Osteocyte (in vitro differentiated cells): Measurements from ENCODE around the gene CAMK2D. TPM values are rescaled to one million over a fixed set of nuclear protein-coding genes. Genes with fewer than 3 reads are reported as not detected.
A peak's percentile ranks its signal among the peaks of the same experiment; 100 is the strongest.
"Not testable (repeated sequence)": the region's sequence is repeated elsewhere in the genome, so short reads cannot be mapped to it uniquely, and the experiment has no call there.

Experiments used
- DNase-seq: peaks from one replicate; pipeline ENCODE4 v3.0.0; 2021; ENCODE audit warnings: mixed read lengths; ENCODE audit not compliant: unreplicated experiment; ENCODE audit errors: extremely low spot score
- H3K27ac Mint-ChIP-seq: one replicate; pipeline ENCODE4 v1.8.0; 2021; ENCODE audit warnings: mild to moderate bottlenecking, mixed read lengths; ENCODE audit not compliant: unreplicated experiment
- H3K27me3 Mint-ChIP-seq: one replicate; pipeline ENCODE4 v1.8.0; 2021; ENCODE audit warnings: mixed read lengths; ENCODE audit not compliant: unreplicated experiment
- H3K36me3 Mint-ChIP-seq: one replicate; pipeline ENCODE4 v1.8.0; 2021; ENCODE audit warnings: mixed read lengths; ENCODE audit not compliant: unreplicated experiment
- H3K4me1 Mint-ChIP-seq: one replicate; pipeline ENCODE4 v1.8.0; 2021; ENCODE audit warnings: mixed read lengths; ENCODE audit not compliant: unreplicated experiment
- H3K4me3 Mint-ChIP-seq: one replicate; pipeline ENCODE4 v1.8.0; 2021; ENCODE audit warnings: mild to moderate bottlenecking, moderate library complexity, mixed read lengths; ENCODE audit not compliant: unreplicated experiment
- H3K9me3 Mint-ChIP-seq: one replicate; pipeline ENCODE4 v1.8.0; 2021; ENCODE audit warnings: mixed read lengths; ENCODE audit not compliant: unreplicated experiment
- CTCF ChIP-seq: fragments of 200-600 bp; sonication (generic); IDR thresholded peaks from 2 replicates; pipeline ENCODE4 v1.5.0; 2021; ENCODE audit warnings: antibody characterized with exemption, mild to moderate bottlenecking, moderate library complexity
- long read RNA-seq: library from polyadenylated mRNA; unstranded; transcript quantifications from one replicate; pipeline ENCODE4 v2.0.0, GENCODE V29; 2021
- total RNA-seq: library from RNA; stranded (reverse); gene quantifications from 2 replicates; pipeline ENCODE4 v1.2.1, GENCODE V29; 2021

The CAMK2D gene
- total RNA-seq: 84.3 and 86.6 TPM in 2 replicates
- long read RNA-seq, full-length matches to known transcripts: 111 of 251 reads
- long read RNA-seq, partial matches to known transcripts: 69 of 251 reads
- long read RNA-seq, other reads (novel, unspliced or antisense): 71 of 251 reads

GRCh38 chr4:113761620-113762185, at the start of gene CAMK2D:
Gene CAMK2D, minus strand, starts transcription at chr4:113761738. Its CDS starts 670 bp downstream, at chr4:113761068.
- Mint-ChIP-seq H3K9me3 (no peaks in the 10 kb centered on the region), H3K4me1 (peaks cover 32% of the 10 kb centered on the region), H3K4me3 (peak within 1 kb of the TSS; percentile 95), H3K27me3 (no peaks in the 10 kb centered on the region), H3K27ac (peak within 1 kb of the TSS; percentile 99), H3K36me3 (peaks cover 2% of the 10 kb centered on the region)
- peak; percentile 94 for DNase-seq
- peak; percentile 77 for TF ChIP-seq CTCF

DNA sequence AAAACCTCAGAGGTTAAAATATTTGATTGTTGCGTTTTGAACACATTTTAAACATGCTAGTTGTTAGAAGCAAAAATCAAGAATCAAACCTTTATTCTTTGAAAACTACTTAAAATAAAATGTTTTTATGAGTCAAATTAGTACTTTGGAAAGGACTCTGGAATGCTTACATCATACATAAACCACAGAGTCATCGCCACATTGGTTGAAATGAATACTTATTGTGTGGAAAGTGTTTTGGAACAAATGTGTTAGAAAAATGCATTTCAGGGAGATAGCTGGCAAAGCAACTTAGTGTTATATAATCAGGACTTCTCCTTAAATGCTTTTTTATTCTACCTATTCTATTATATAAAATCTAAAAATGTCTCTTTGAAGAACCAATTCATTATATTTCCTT, 49.4 kb upstream of the CAMK2D start:
- Mint-ChIP-seq H3K4me3 (no peak overlapping the region), H3K27me3 (peaks cover 3% of the 10 kb centered on the region), H3K36me3 (no peaks in the 10 kb centered on the region), H3K4me1 (no peaks in the 10 kb centered on the region), H3K27ac (no peak overlapping the region), H3K9me3 (no peaks in the 10 kb centered on the region)
- DNase-seq: no peak
- TF ChIP-seq CTCF: no peak

DNA sequence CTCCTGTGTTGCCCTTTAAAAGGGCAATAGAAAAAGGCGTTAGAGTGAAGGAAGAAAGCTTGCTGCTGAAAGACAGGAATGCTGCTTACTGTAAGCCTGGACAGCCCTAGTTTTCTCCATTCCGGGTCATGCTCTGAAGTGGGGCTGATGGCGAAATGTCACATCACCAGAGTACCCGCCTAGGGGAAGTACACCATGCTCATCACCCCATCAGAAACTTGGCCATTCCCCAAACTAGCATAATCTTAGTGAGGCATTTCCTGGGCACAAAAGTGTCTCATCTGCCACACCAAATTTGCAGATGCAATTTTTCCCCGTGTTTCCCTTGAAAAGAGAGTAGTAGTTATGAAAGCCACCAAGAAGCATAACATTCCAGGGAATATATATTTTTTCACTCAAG, 47.8 kb upstream of the CAMK2D start:
- no peaks in the 10 kb centered on the region for H3K36me3 Mint-ChIP-seq
- no peak overlapping the region for H3K27ac Mint-ChIP-seq
- H3K4me1 Mint-ChIP-seq: no peaks in the 10 kb centered on the region
- no peaks in the 10 kb centered on the region for H3K9me3 Mint-ChIP-seq
- H3K4me3 Mint-ChIP-seq: no peak overlapping the region
- DNase-seq: no peak
- no peak for TF ChIP-seq CTCF
- H3K27me3 Mint-ChIP-seq: peaks cover 3% of the 10 kb centered on the region

DNA sequence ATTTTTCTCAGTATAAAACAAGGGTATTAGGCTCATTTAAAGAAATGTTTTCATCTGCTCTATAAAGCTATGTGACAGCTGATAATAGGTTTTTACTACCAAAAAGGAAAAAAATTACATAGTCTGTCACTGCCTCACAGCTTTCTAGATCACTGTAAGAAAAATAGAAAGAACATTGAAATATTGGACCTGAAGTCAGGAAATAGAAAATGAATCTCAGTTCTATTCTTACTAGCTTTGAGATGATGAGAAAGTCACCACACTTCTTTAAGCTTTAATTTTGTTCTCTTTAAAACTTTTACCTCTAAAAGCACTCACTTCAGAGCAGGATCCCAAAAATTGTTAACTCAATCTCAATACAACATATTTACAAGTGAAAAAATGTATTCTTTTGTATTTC, 45.3 kb upstream of the CAMK2D start:
- no peak overlapping the region for H3K27ac Mint-ChIP-seq
- H3K9me3 Mint-ChIP-seq: peaks cover 5% of the 10 kb centered on the region
- no peak for DNase-seq
- TF ChIP-seq CTCF: no peak
- H3K36me3 Mint-ChIP-seq: peaks cover 4% of the 10 kb centered on the region
- H3K4me3 Mint-ChIP-seq: no peak overlapping the region
- peaks cover 3% of the 10 kb centered on the region for H3K27me3 Mint-ChIP-seq
- no peaks in the 10 kb centered on the region for H3K4me1 Mint-ChIP-seq

DNA sequence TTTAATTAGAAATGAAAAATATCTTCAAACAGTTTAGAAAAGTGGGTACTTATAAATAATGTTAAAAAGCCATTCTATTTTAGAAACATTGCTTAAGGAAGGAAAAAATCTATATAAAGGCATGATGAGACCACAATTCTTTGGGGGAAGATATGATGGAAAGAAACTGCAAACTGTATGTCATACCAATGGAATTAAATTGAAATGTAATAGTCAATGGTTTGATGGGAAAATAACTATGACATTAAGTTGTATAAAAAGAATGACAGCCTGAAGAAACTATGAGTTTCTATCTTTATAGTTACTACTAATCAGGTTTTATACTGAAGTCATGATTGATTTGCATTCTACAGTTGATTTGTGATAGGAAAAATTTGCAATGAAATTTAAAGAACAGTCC, 40.3 kb upstream of the CAMK2D start:
- DNase-seq: no peak
- H3K27me3 Mint-ChIP-seq: no peaks in the 10 kb centered on the region
- H3K9me3 Mint-ChIP-seq: peaks cover 15% of the 10 kb centered on the region
- no peak overlapping the region for H3K27ac Mint-ChIP-seq
- H3K4me3 Mint-ChIP-seq: no peak overlapping the region
- TF ChIP-seq CTCF: no peak
- peaks cover 6% of the 10 kb centered on the region for H3K36me3 Mint-ChIP-seq
- H3K4me1 Mint-ChIP-seq: no peaks in the 10 kb centered on the region

GRCh38 chr4:113796381-113796780, 34.8 kb upstream of the CAMK2D start:
- H3K4me1 Mint-ChIP-seq: not testable (repeated sequence)
- H3K36me3 Mint-ChIP-seq: peaks cover 11% of the 10 kb centered on the region

More at GRCh38 chr4:113796381-113796780, 34.8 kb upstream of the CAMK2D start:
- DNase-seq, H3K27me3 Mint-ChIP-seq, H3K4me3 Mint-ChIP-seq, H3K27ac Mint-ChIP-seq: not testable (repeated sequence)
- H3K9me3 Mint-ChIP-seq: peaks cover 29% of the 10 kb centered on the region
